Forelimb muscle (tissue), 1 donor: Measurements from ENCODE around the gene TUBG1. TPM values are rescaled to one million over a fixed set of nuclear protein-coding genes. Genes with fewer than 3 reads are reported as not detected.
"Not testable (repeated sequence)": the region's sequence is repeated elsewhere in the genome, so short reads cannot be mapped to it uniquely, and the experiment has no call there.

ENCODE experiments used
- DNase-seq: peaks from one replicate; pipeline ENCODE4 v3.0.0-alpha.2; 2013; ENCODE audit warnings: low read depth
- polyA plus RNA-seq: library from polyadenylated mRNA; unstranded; fragments of 120-200 nt; gene quantifications from one replicate; pipeline ENCODE4 v1.2.1, GENCODE V29; 2013; ENCODE audit not compliant: insufficient read length

Gene TUBG1
- polyA plus RNA-seq, 1 donor = 33.7 TPM

- no peak for DNase-seq
Observed at GRCh38 chr17:42578282-42578869, 31.1 kb upstream of the TUBG1 start.

- no peak for DNase-seq
Observed at GRCh38 chr17:42579794-42580551, 29.5 kb upstream of the TUBG1 start.

GRCh38 chr17:42581744-42582270 lies 27.7 kb upstream of the TUBG1 start:
- no peak for DNase-seq

- DNase-seq = no peak
Observed at GRCh38 chr17:42584880-42585279, 24.6 kb upstream of the TUBG1 start.

- no peak for DNase-seq
Observed at GRCh38 chr17:42585353-42585752, 24.1 kb upstream of the TUBG1 start.

GRCh38 chr17:42586514-42587230 lies 22.8 kb upstream of the TUBG1 start:
- no peak for DNase-seq

GRCh38 chr17:42590886-42591285 lies 18.6 kb upstream of the TUBG1 start:
- DNase-seq = no peak

- no peak for DNase-seq
Observed at GRCh38 chr17:42591411-42591810, 18.1 kb upstream of the TUBG1 start.

- no peak for DNase-seq
Observed at GRCh38 chr17:42596386-42596785, 13.1 kb upstream of the TUBG1 start.

GRCh38 chr17:42598905-42599304 lies 10.6 kb upstream of the TUBG1 start:
- DNase-seq = no peak

- DNase-seq = no peak
Observed at GRCh38 chr17:42603318-42603717, 6.2 kb upstream of the TUBG1 start.

GRCh38 chr17:42607769-42608168 lies 1.7 kb upstream of the TUBG1 start:
- DNase-seq = no peak

GRCh38 chr17:42608305-42609181 lies 940 bp upstream of the TUBG1 start:
- no peak for DNase-seq

GRCh38 chr17:42609814-42610801 lies 625 bp downstream of the TUBG1 start:
- DNase-seq = not testable (repeated sequence)

- no peak for DNase-seq
Observed at GRCh38 chr17:42612013-42612412, 2.5 kb downstream of the TUBG1 start.

- no peak for DNase-seq
Observed at GRCh38 chr17:42613699-42614295, 4.3 kb downstream of the TUBG1 start.

GRCh38 chr17:42617956-42618431 lies 8.5 kb downstream of the TUBG1 start:
- no peak for DNase-seq

- DNase-seq = no peak
Observed at GRCh38 chr17:42618442-42619150, 9.1 kb downstream of the TUBG1 start.

- not testable (repeated sequence) for DNase-seq
Observed at GRCh38 chr17:42621987-42622386, 12.5 kb downstream of the TUBG1 start.
